Measurements from ENCODE around the gene KLRF1.

KLRF1 gene

GRCh38 chr12:9831720-9832119, 4.4 kb downstream of the KLRF1 start:
- H3K4me2 ChIP-seq (ENCODE audit: low read depth, low read length), result no peak overlapping the region
- no peak overlapping the region for H3K27ac ChIP-seq (ENCODE audit: low read length)
- no peak overlapping the region for H3K4me3 ChIP-seq (ENCODE audit: low read length)
- DNase-seq, result no peak
- H3F3A ChIP-seq (ENCODE audit: insufficient read depth, low read length), result no peaks in the 10 kb centered on the region
- H3K9me3 ChIP-seq (replicated peaks; ENCODE audit: insufficient read depth, low read length), result no peaks in the 10 kb centered on the region
- no peak overlapping the region for H2AFZ ChIP-seq (ENCODE audit: low read length)
- H3K27me3 ChIP-seq (replicated peaks; ENCODE audit: insufficient read depth, low read length), result no peaks in the 10 kb centered on the region
- H3K36me3 ChIP-seq (replicated peaks; ENCODE audit: insufficient read depth, low read length), result no peaks in the 10 kb centered on the region
- H3K9ac ChIP-seq (ENCODE audit: low read length), result no peak overlapping the region
- H3K4me1 ChIP-seq (ENCODE audit: low read length), result no peaks in the 10 kb centered on the region
- no peaks in the 10 kb centered on the region for H3K9me2 ChIP-seq (replicated peaks; ENCODE audit: insufficient read depth, low read length)
- H3K79me2 ChIP-seq (ENCODE audit: low read length), result no peaks in the 10 kb centered on the region
- H4K20me1 ChIP-seq (ENCODE audit: insufficient read depth, low read length), result no peaks in the 10 kb centered on the region
- TF ChIP-seq EZH2phosphoT487 (IDR thresholded peaks at IDR 0.05; ENCODE audit: low read length), result no peak
- TF ChIP-seq CTCF (IDR thresholded peaks at IDR 0.05; ENCODE audit: low read length), result no peak
- no peak for TF ChIP-seq EZH2 (optimal IDR thresholded peaks at IDR 0.05; ENCODE audit: low read depth, low read length)

- no peaks in the 10 kb centered on the region for H3K79me2 ChIP-seq (ENCODE audit: low read length)
- H3F3A ChIP-seq (ENCODE audit: insufficient read depth, low read length), result no peaks in the 10 kb centered on the region
- TF ChIP-seq EZH2 (optimal IDR thresholded peaks at IDR 0.05; ENCODE audit: low read depth, low read length), result no peak
- H3K27ac ChIP-seq (ENCODE audit: low read length), result no peak overlapping the region
- DNase-seq, result no peak
- H3K9me2 ChIP-seq (replicated peaks; ENCODE audit: insufficient read depth, low read length), result no peaks in the 10 kb centered on the region
- no peak overlapping the region for H3K4me3 ChIP-seq (ENCODE audit: low read length)
- H2AFZ ChIP-seq (ENCODE audit: low read length), result no peak overlapping the region
- no peak overlapping the region for H3K9ac ChIP-seq (ENCODE audit: low read length)
- H3K9me3 ChIP-seq (replicated peaks; ENCODE audit: insufficient read depth, low read length), result no peaks in the 10 kb centered on the region
- H3K36me3 ChIP-seq (replicated peaks; ENCODE audit: insufficient read depth, low read length), result no peaks in the 10 kb centered on the region
- H3K27me3 ChIP-seq (replicated peaks; ENCODE audit: insufficient read depth, low read length), result no peaks in the 10 kb centered on the region
- H3K4me2 ChIP-seq (ENCODE audit: low read depth, low read length), result no peak overlapping the region
- H3K4me1 ChIP-seq (ENCODE audit: low read length), result no peaks in the 10 kb centered on the region
- H4K20me1 ChIP-seq (ENCODE audit: insufficient read depth, low read length), result no peaks in the 10 kb centered on the region
These were observed 16.1 kb downstream of the KLRF1 start for GRCh38 chr12:9843407-9843806.

- Histone ChIP-seq H3K27me3 (replicated peaks; ENCODE audit: insufficient read depth, low read length) (no peaks in the 10 kb centered on the region), H2AFZ (ENCODE audit: low read length) (no peak overlapping the region), H4K20me1 (ENCODE audit: insufficient read depth, low read length) (no peaks in the 10 kb centered on the region), H3K9me3 (replicated peaks; ENCODE audit: insufficient read depth, low read length) (no peaks in the 10 kb centered on the region), H3K4me1 (ENCODE audit: low read length) (no peaks in the 10 kb centered on the region), H3K9ac (ENCODE audit: low read length) (no peak overlapping the region), H3F3A (ENCODE audit: insufficient read depth, low read length) (no peaks in the 10 kb centered on the region), H3K79me2 (ENCODE audit: low read length) (no peaks in the 10 kb centered on the region), H3K4me2 (ENCODE audit: low read depth, low read length) (no peak overlapping the region), H3K4me3 (ENCODE audit: low read length) (no peak overlapping the region), H3K27ac (ENCODE audit: low read length) (no peak overlapping the region), H3K9me2 (replicated peaks; ENCODE audit: insufficient read depth, low read length) (no peaks in the 10 kb centered on the region), H3K36me3 (replicated peaks; ENCODE audit: insufficient read depth, low read length) (no peaks in the 10 kb centered on the region)
- TF ChIP-seq CTCF (IDR thresholded peaks at IDR 0.05; ENCODE audit: low read length), result no peak
- TF ChIP-seq EZH2phosphoT487 (IDR thresholded peaks at IDR 0.05; ENCODE audit: low read length), result no peak
- TF ChIP-seq EZH2 (optimal IDR thresholded peaks at IDR 0.05; ENCODE audit: low read depth, low read length), result no peak
- DNase-seq, result no peak
These were observed 21.6 kb downstream of the KLRF1 start for GRCh38 chr12:9848899-9849298.

GRCh38 chr12:9851050-9851449, 23.8 kb downstream of the KLRF1 start:
- TF ChIP-seq EZH2 (optimal IDR thresholded peaks at IDR 0.05; ENCODE audit: low read depth, low read length) (no peak), CTCF (IDR thresholded peaks at IDR 0.05; ENCODE audit: low read length) (no peak), EZH2phosphoT487 (IDR thresholded peaks at IDR 0.05; ENCODE audit: low read length) (no peak)
- no peak overlapping the region for H3K9ac ChIP-seq (ENCODE audit: low read length)
- H3F3A ChIP-seq (ENCODE audit: insufficient read depth, low read length), result no peaks in the 10 kb centered on the region
- no peaks in the 10 kb centered on the region for H3K9me3 ChIP-seq (replicated peaks; ENCODE audit: insufficient read depth, low read length)
- H3K79me2 ChIP-seq (ENCODE audit: low read length), result no peaks in the 10 kb centered on the region
- H3K4me1 ChIP-seq (ENCODE audit: low read length), result no peaks in the 10 kb centered on the region
- H2AFZ ChIP-seq (ENCODE audit: low read length), result no peak overlapping the region
- H3K9me2 ChIP-seq (replicated peaks; ENCODE audit: insufficient read depth, low read length), result no peaks in the 10 kb centered on the region
- H3K27me3 ChIP-seq (replicated peaks; ENCODE audit: insufficient read depth, low read length), result no peaks in the 10 kb centered on the region
- DNase-seq, result no peak
- H3K36me3 ChIP-seq (replicated peaks; ENCODE audit: insufficient read depth, low read length), result no peaks in the 10 kb centered on the region
- no peak overlapping the region for H3K27ac ChIP-seq (ENCODE audit: low read length)
- H3K4me2 ChIP-seq (ENCODE audit: low read depth, low read length), result no peak overlapping the region
- H3K4me3 ChIP-seq (ENCODE audit: low read length), result no peak overlapping the region
- H4K20me1 ChIP-seq (ENCODE audit: insufficient read depth, low read length), result no peaks in the 10 kb centered on the region
